HG02571 (cell line): ENCODE measurements around the gene CPSF6.
"Not testable (repeated sequence)": the region's sequence is repeated elsewhere in the genome, so short reads cannot be mapped to it uniquely, and the experiment has no call there.

Experiments used
- ATAC-seq: cut with Tn5 transposase; IDR thresholded peaks from one replicate; pipeline ENCODE4 v1.9.1; 2021; ENCODE audit warnings: mild to moderate bottlenecking, moderate library complexity; ENCODE audit not compliant: unreplicated experiment

The CPSF6 gene, protein sequence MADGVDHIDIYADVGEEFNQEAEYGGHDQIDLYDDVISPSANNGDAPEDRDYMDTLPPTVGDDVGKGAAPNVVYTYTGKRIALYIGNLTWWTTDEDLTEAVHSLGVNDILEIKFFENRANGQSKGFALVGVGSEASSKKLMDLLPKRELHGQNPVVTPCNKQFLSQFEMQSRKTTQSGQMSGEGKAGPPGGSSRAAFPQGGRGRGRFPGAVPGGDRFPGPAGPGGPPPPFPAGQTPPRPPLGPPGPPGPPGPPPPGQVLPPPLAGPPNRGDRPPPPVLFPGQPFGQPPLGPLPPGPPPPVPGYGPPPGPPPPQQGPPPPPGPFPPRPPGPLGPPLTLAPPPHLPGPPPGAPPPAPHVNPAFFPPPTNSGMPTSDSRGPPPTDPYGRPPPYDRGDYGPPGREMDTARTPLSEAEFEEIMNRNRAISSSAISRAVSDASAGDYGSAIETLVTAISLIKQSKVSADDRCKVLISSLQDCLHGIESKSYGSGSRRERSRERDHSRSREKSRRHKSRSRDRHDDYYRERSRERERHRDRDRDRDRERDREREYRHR

DNA sequence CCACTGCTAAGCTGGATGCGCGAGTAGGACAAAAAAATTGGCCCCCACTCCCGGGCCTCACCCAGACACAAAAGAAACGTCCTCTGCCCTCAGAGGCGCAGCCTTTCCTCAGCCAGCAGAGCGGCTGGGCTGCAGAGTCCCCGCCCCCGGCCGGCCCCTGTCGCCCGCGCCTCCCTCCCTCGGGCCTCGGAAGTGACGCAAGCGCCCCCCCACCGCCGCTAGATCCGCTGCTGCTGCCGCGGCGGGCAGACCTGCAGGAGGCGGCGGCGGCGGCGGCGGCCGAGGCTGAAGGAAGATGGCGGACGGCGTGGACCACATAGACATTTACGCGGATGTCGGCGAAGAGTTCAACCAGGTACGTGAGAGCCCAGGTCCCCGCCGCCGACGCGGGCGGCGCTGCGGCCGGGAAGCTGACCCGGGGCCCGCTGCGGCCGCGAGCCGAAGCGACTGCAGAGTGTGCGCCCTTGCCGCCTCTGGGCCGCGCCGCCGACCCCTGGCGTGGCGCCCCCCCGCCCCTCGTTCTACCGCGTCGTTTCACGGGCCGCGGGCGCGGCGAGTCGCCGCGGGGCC, at the start of gene CPSF6:
CPSF6 (plus strand) TSS at position 218 of the 570 bp plus-strand sequence; CDS start at position 296, 78 bp downstream.
- ATAC-seq, result peak; percentile 87

DNA sequence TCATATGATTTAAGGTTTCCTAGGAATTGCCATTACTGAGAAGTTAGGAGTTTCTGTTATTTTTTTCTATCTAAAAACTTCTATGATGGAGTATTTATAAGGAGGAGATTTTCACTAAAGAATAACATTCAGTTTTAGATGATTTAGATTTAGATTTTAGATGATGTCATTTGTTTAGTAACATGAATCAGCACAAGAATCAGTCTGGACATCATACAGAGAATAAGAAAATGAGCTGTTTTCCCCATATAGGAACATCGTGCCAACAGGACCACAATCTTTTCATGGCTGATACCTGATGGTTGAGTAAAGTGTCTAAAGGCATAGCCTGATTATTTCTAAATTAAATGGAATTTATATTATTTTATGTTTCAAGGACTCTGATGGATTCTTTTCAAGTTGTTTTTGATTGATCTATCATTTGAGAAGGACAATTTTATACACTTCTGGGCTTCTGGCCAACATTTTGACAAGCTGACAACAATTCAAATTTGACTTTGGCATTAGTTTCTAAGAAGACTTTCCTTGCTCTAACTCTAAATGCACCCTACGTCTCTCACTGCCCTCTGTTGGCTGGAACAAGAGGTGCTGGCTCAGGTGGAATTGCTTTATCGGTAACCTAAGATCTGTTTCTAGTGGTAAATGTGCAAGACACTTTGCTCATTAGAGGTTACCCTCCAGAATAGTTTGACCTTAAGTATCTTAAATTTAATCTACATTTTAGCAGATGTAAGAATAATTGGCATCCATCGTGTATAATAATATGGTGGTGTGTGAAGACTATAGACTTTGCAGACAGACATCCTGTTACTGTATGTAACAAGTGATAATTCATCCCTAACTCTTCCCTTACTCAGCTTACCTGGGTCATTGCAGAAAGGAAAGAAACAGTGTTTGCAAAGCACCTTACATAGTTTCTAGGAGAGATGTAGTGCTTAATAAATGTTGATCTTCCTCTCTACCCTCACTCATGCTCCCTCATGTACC, 42.8 kb upstream of the CPSF6 start:
- no peak for ATAC-seq

DNA sequence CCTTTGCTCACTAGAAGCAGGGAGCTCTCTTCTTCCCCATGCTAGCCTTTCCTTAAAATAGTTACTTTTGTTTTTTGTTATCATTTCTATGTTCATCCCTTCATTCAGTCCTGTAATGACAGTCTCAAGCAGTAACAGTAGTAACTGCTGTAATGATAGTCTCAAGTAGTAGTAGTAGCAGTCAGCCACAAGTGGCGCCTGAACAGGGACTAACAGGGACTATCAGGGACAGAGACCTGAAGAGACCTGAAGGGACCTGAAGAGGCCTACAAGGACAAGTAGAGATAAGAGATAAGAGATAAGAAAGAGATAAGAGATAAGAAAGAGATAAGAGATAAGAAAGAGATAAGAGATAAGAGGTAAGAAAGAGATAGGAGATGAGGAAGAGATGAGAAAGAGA, 39.4 kb upstream of the CPSF6 start:
- ATAC-seq, result not testable (repeated sequence)

DNA sequence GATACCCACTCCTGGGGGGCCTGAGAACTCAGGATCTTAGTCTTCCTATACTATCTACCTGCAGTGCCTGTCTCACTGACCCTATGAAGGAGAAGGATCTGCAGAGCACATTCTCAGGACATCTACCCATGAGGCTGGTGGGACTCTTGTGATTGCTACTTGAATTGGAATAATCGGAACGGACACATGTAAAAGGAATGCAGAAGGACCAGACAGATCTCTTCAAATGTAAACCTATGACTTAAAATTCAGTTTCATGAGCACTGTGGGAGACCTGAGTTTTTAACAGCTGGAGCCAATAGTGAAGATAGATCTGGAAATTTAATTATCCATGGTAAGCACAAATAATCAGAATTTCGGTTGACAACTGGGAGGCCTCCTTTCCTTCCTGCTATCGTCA, 35.2 kb upstream of the CPSF6 start:
- no peak for ATAC-seq

DNA sequence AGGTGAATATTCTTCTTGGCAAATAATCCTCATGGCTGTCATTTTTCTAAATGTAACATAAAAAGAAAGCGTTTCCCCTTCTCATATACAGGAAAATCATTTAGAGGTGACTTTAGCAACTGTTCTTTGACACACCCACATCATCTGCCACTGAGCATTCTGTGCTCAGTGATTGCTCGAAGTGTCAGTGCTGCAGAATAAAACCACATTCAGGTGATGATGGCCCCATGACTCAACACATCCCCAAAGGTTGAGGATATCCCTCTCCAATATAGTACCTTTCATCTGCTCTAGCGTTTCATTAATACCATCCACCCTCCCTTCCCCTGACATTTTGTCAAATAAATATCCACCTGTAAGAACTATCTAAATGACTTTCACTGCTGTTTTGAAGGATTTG, 28.7 kb upstream of the CPSF6 start:
- no peak for ATAC-seq

DNA sequence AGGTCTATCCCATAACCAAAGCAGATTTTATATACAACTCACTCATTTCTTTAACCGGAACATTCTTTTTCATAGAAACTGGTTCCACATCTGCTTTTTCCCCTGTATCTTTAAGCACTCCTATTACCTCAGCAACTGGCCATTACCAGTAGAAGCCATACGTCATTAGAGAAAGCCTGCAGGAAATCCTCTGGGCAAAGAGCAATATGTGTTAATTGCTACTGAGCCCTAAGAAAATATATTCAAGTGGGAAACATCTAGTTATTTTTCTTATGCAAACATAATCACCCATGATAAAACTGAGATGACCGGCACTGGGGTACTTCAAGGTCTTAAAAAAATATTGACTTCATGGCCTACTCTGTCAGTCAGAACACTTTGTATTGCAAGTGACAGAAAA, 28.2 kb upstream of the CPSF6 start:
- no peak for ATAC-seq

DNA sequence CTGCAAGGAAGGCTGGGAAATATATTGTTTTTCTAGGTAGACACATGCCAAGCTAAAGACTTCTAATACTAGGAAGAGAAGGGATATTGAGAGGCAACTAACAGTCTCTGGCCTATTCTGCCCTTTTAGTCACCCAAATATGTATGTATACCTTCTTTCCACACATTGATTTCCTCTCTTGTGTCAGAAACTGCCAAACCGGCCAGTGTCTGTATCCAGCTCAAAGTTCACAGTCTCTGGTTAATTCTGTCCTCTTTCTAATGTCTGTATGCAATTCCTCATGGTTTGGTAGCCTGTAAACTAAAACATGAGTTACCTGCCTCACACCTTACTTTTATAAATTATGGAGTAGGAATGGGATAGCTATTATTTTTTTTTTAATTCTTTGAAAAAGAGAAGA, 25.2 kb upstream of the CPSF6 start:
- ATAC-seq, result no peak

DNA sequence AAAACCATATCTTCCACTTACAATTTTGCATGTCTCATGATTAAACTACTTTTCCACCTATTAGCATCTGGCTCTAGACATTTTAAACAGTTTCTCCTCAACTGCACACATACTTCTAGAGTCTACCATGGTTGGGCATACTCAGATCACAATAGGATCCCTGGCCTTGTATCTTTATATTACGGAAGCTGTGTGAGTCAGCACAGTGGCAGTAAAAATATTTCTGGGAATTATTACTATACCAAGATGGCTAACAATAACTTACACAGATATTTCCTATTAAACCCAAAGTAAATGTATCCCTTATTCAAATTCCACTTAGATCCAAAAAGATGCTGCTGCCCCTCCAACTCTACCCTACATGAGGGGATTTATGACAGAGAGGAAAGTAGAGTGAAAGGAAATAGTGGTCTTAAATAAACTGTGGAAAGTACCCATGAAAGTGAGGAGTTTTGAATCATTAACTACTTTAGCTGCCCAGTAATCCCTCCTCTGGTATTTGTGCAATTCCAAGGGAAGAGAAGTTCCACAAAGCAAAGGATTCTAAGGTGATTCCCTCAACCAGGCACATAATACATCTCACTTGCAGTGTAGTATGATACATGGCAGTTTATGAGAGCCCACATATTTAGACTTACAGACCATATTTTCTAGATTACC, 14.0 kb upstream of the CPSF6 start:
- no peak for ATAC-seq

DNA sequence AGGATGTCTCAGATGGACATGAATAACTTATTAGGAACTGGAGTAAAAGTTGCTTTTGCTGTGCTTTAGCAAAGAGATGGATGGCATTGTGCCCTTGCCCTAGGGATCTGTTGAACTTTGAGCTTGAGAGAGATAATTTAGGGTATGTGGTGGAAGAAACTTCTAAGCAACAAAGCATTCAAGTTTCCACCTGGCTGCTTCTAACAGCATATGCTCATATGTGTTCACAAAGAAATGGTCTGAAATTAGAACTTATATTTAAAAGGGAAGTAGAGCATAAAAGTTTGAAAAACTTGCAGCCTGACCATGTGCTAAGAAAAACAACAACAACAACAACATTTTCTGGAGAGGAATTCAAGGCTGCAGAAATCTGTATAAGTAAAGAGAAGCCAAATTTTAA, 7.9 kb upstream of the CPSF6 start:
- no peak for ATAC-seq

DNA sequence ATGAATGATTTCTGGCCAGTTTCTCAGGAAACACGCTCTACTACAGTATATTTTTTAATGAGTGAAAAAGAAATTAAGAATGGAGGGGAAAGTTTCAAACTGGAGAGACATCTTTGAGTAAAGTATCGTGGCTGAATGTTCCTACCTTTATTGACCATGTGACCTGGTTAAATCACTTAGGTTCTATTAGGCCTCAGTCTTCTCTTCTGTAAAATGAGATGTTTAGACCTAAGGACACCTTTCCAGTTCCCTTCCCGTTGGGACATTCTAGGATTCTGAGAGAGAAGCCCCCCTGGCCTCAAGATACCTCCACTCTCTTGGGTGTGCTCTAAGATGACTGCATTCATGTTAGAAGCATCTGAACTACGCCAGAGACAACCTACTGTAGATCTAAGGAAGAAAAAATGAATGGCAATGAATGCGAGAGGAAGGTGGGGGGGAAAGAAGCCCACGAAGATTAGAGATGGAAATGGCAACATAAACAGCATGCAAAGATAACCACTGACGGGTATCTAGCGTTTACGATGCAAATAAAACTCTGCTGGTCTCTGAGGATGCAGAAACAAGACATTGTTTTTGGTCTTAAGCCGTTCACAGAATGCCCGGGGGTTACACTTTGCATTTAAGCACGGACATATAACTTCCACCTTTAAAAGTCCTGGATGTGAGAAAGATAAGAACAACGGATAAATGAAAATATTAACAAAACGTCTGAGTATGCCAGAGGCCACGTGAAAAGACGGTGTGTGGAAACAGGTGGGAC, 599 bp upstream of the CPSF6 start:
- ATAC-seq, result peak; percentile 1

DNA sequence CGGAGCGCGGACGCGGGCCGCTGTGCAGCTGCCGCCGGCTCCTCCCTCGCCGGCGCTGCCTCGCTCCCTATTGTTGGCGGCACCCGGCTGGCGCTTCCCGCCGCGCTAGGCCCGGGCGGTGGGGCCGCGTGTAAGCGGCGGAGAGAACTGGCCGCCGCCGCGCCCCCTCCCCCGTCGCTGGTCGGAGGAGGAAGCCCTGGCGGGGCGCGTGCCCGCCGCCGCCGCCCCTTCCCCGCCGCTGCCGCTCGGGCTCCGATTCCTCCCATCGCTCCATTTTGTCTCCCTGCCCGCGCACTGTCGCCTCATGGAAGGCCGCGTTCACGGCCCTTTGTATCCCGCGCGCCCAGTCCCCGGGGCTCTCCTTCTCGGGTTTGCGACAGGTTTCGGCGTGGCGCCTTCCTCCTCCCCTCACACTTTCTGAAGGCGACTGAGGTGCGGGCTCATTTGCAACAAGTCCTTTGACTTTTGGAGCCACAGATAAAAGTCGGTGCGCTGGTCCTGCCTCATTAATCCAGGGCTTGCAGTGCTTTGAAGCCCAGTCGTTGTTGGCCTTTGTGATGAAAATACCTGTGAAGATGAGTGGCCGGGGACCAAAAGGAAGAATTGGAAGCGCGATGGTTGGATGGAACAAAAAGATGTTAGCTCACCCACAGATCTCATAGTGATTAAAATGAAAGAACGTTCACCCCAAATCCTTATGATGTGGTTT, 707 bp downstream of the CPSF6 start:
- peak; percentile 31 for ATAC-seq

DNA sequence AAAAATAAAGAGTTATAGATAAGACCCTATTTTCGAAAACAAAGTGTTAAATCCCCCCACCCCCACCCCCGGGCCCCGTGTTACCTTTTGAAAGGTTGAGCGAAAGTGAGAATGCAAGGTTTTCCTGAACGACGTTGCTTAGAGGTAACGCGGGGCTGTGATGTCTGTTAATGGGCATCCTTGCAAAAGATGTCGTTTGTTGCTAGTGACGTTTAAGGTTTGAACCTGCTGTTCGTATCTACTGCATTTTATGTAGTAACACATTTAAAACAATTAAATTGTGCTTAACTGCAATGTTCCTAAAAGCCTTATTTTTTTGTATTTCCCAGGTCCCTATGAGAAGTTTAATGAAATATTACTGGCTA, 1.2 kb downstream of the CPSF6 start:
- no peak for ATAC-seq

DNA sequence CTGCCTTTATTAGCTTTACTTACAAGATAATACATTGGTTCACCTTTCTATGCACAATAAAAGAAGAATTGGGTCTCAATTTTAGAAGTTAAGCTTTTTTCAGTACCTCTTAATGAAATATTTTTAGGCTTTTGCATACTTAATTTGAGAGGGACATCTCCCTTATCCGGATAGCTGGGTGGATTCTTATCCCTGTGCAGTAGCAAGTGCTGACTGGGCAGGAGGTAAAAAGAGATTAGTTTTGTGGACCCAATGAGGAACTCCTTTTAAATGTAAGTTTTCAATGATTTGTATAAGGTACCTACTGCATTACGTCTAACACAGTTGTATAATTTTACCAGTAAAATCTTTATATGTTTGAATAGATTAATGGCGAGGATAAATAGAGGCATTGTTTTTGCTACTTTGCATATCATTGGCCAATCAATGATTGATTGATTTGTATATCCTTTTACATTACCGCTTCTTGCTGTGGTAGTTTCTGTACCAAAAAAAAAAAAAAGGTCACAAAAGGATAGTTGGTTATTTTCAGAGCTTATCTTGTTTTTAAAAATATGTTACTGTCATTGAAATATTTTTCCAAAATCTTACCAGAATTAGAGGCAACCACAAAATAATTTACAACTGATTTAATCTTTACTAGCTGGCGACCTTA, 2.2 kb downstream of the CPSF6 start:
- ATAC-seq, result no peak

DNA sequence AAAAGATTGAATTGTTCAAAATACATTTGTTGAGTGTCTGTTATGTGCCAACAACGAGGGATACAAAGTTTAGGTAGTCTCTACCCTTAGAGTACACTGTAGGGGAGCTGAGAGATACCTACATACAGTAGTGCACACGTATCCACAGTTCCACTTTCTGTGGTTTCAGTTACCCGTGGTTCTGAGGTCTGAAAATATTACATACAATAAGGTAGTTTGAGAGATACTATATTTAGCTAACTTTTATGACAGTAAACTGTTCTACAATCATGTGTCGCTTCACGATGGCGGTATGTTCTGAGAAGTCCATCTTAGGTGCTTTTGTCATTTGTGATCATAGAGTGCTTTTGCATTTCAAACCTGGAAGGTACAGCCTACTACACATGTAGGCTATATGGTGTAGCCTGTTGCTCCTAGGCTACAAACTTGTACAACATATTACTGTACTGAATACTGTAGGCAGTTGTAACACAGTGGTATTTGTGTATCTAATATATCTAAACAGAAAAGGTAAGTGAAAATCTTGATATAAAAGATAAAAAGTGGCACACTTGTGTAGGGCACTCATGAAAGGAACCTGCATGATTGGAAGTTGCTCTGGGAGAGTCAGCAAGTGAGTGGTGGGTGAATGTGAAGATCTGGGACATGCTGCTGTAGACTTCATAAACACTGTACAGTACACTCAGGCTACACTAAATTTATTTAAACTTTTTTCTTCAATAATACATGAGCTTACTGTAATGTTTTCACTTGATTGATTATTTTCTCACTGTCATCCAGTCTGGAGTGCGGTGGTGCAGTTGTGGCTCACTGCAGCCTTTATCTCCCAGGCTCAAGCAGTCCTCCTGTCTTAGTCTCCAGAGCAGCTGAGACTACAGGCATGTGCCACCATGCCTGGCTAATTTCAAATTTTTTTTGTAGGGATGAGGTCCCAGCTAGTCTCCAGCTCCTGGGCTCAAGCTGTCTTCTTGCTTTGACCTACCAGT, 4.0 kb downstream of the CPSF6 start:
- ATAC-seq, result peak; percentile 41

DNA sequence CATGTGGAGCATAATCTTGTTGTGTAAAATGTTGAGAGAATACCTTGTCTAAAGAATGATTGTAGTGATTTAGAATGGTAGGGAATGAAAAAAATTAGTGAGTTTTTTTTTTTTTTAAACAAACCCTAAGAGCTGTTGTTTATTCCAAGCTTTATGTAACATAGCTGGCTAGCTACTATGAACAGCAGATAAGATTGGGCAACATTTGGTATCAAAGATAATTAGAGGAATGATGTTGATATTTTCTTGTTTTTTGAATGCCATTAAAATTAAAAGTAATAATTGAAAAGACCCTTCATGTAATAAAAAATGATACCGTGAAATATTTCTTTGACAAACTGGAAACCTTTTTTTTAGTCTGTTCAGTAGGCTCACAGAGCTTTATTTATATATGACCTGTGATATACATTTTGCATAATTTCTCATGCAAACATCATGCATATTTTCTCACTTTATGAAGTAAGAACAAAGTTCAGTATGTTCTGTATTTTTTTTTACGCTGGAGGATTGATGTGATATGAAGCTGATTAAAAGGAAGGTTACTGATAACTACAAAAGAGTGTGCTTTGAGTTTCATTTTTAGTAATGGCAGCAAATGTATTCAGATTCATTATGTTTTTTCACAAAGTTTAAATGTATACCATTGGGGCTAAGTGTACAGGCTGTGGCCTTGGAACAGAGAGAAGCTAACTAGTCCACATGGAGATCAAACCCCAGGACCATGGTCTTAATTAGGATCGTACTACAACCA, 8.1 kb downstream of the CPSF6 start:
- ATAC-seq, result no peak

DNA sequence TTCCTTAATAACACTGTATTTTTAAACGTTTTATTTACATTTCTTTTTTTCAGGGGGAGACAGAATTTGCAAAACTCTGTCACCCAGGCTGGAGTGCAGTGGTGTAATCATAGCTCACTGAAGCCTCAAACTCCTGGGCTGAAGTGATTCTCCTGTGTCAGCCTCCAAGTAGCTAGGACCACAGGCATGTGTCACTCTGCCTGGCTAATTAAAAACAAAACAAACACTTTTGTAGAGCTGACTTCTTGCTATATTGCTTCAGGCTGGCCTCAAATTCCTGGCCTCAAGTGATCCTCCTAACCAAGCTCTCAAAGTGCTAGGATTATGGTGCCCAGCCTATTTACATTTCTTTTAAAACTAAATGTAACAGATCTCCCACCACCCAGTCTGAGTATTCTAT, 12.7 kb downstream of the CPSF6 start:
- no peak for ATAC-seq

DNA sequence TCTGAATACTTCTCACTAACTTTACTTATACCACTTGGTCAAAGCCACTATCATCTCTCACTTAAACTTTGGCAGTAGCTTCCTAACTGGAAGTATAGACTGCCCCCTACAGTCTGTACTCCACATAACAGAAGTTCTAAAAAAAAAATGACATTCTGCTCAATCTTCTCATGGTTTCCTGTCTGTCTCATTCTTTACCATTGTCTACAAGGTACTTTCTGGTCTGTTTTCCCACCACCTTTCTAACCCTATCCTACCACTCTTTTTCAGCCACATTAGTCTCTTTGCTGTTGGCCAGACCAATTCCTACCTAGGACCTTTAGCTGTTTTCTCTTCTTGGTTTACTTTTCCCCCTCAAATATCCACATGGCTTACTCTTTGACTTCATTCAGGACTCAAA, 14.7 kb downstream of the CPSF6 start:
- no peak for ATAC-seq
